ENCODE results near the gene DSCAML1.

DSCAML1 gene

GRCh38 chr11:117415358-117415896, 381.6 kb downstream of the DSCAML1 start:
- TF ChIP-seq CTCF (conservative IDR thresholded peaks at IDR 0.05; ENCODE audit: low read depth, low read length): no peak
- DNase-seq (ENCODE audit: low read depth): no peak
- H3K4me3 ChIP-seq (ENCODE audit: low read depth, low read length): no peak overlapping the region

- no peak for TF ChIP-seq CTCF (conservative IDR thresholded peaks at IDR 0.05; ENCODE audit: low read depth, low read length)
- no peak overlapping the region for H3K4me3 ChIP-seq (ENCODE audit: low read depth, low read length)
- no peak for DNase-seq (ENCODE audit: low read depth)
Observed at GRCh38 chr11:117414724-117415123, 382.3 kb downstream of the DSCAML1 start.

- DNase-seq (ENCODE audit: low read depth): no peak
- H3K4me3 ChIP-seq (ENCODE audit: low read depth, low read length): no peak overlapping the region
- TF ChIP-seq CTCF (conservative IDR thresholded peaks at IDR 0.05; ENCODE audit: low read depth, low read length): no peak
Observed at GRCh38 chr11:117413616-117414015, 383.4 kb downstream of the DSCAML1 start.

GRCh38 chr11:117412653-117413275, 384.3 kb downstream of the DSCAML1 start:
- no peak for TF ChIP-seq CTCF (conservative IDR thresholded peaks at IDR 0.05; ENCODE audit: low read depth, low read length)
- no peak overlapping the region for H3K4me3 ChIP-seq (ENCODE audit: low read depth, low read length)
- no peak for DNase-seq (ENCODE audit: low read depth)

GRCh38 chr11:117412176-117412575, 384.8 kb downstream of the DSCAML1 start:
- no peak overlapping the region for H3K4me3 ChIP-seq (ENCODE audit: low read depth, low read length)
- no peak for DNase-seq (ENCODE audit: low read depth)
- TF ChIP-seq CTCF (conservative IDR thresholded peaks at IDR 0.05; ENCODE audit: low read depth, low read length): no peak

- no peak for DNase-seq (ENCODE audit: low read depth)
- TF ChIP-seq CTCF (conservative IDR thresholded peaks at IDR 0.05; ENCODE audit: low read depth, low read length): no peak
- no peak overlapping the region for H3K4me3 ChIP-seq (ENCODE audit: low read depth, low read length)
Observed at GRCh38 chr11:117411736-117412135, 385.3 kb downstream of the DSCAML1 start.

All from choroid plexus epithelial cell (primary cell).